Rectal smooth muscle tissue (tissue), 1 donor: ENCODE measurements around the gene MBTPS1.

Source experiments
- H3K27ac ChIP-seq: one replicate; pipeline ENCODE4 v1.7.0; 2013; ENCODE audit warnings: low read depth, low read length, inconsistent platforms
- H3K27me3 ChIP-seq: one replicate; pipeline ENCODE4 v1.7.0; 2013; ENCODE audit warnings: low read length; ENCODE audit not compliant: control insufficient read depth, insufficient read depth
- H3K36me3 ChIP-seq: one replicate; pipeline ENCODE4 v1.7.0; 2013; ENCODE audit warnings: low read length; ENCODE audit not compliant: control insufficient read depth, insufficient read depth
- H3K4me1 ChIP-seq: one replicate; pipeline ENCODE4 v1.7.0; 2013; ENCODE audit warnings: low read length; ENCODE audit not compliant: control insufficient read depth, insufficient read depth
- H3K4me3 ChIP-seq: one replicate; pipeline ENCODE4 v1.7.0; 2013; ENCODE audit warnings: low read length
- H3K9ac ChIP-seq: one replicate; pipeline ENCODE4 v1.7.0; 2013; ENCODE audit warnings: low read length

The MBTPS1 gene

DNA sequence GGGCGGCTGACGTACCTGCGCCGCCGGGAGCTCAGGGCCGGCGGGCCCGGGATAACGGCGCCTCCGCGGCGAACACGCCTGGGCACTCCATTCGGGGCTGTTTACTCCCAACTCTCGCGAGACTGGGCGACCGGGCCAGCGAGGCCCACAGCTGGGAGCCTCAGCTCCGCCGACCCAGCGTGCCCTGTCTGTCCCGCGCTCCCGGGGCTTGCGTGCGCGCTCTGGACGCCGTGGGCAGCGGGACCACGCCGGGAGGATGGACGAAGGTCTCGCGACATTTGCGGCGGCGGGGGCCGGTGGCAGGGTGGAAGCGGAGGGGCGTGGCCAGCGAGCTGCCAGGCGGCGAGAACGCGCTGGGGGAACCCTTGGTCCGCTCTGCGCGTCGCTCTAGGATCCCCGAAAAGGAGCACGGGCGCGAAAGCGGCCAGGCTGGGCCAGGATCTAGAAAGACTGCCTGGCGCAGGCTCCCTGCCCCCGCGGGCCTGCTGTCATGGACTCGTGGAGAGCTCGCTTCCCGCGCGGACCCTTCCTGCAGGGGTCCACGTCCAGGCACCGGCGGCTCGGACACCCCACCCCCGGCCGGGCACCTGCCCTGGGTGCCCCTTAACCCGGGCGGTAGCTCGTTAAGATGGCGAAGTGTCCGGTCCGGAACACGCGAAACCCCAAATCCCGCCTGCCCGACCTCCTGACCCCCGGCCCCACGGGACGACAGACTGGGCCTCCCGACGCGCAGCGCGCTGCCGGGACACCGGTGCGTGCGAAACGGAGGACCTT lies at the start of gene MBTPS1:
MBTPS1 (minus strand) TSS at position 223 of the 774 bp plus-strand sequence. CDS start 15,159 bp downstream, outside the sequence.
- H3K27me3 ChIP-seq: no peaks in the 10 kb centered on the region
- H3K4me1 ChIP-seq: peaks cover 7% of the 10 kb centered on the region
- no peaks in the 10 kb centered on the region for H3K36me3 ChIP-seq
- peak within 1 kb of the TSS; percentile 93 for H3K4me3 ChIP-seq
- peak within 1 kb of the TSS; percentile 62 for H3K9ac ChIP-seq
- peak within 1 kb of the TSS; percentile 83 for H3K27ac ChIP-seq

DNA sequence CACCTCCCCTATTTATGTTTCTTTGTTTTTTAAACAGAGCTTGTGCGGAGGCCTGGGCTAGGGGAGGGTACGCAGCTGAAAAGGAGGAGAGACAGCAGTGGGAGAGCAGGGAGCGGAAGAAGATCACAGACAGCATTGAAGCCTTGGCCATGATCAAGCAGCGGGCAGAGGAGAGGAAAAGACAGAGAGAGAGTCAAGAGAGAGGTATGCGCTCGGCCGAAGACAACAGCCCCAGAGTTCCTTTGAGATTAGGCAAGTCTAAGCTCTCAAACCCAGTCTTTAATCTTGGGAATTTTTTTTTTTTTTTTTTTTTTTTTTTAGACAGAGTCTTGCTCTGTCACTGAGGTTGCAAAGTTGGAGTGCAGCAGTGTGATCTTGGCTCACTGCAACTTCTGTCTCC lies 49.0 kb upstream of the MBTPS1 start:
- Histone ChIP-seq H3K9ac (no peak overlapping the region), H3K27ac (no peak overlapping the region), H3K36me3 (no peaks in the 10 kb centered on the region), H3K4me1 (no peaks in the 10 kb centered on the region), H3K27me3 (no peaks in the 10 kb centered on the region), H3K4me3 (no peak overlapping the region)

DNA sequence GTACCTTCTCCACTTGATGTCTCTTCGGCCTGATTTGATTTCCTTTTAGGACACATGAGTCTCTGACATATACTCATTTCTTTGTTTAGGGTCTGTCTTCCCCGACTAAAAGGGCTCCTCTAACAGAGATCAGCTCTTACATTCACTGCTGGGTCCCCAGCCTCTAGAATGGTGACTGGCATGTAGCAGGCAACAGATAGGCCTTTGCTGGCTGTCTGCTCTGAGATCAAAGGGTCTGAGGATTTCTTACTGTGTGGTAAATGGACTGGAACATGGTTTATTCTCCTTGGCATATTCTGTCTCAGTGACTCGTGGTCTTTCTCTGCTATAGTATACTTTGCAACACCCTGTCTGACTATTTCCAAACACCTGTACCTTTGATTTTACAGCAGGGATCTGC lies 45.1 kb upstream of the MBTPS1 start:
- no peak overlapping the region for H3K27ac ChIP-seq
- H3K27me3 ChIP-seq: peaks cover 5% of the 10 kb centered on the region

DNA sequence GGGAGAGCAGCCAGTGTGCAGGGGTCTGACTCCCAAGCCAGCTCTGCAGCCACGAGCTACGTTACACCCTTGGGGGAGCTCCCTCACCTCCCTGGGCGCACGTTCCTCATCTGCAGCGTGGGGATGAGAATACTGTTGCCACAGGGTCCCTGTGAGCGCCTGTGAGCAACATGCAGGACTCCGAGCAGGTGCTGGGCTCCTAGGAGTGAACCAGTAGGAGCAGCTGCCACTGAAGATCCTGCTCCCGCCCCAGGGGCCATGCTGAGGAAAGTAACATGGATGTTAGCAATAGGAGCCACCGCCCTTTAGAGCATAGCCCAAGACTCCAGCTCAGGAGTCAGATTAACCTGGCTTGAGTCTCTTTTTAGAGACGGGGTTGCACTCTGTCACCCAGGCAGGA lies 44.3 kb upstream of the MBTPS1 start:
- no peaks in the 10 kb centered on the region for H3K36me3 ChIP-seq

More for the DNA sequence above, 45.1 kb upstream of the MBTPS1 start:
- H3K4me1 ChIP-seq: no peaks in the 10 kb centered on the region
- no peak overlapping the region for H3K9ac ChIP-seq
- H3K4me3 ChIP-seq: no peak overlapping the region
- H3K36me3 ChIP-seq: no peaks in the 10 kb centered on the region

DNA sequence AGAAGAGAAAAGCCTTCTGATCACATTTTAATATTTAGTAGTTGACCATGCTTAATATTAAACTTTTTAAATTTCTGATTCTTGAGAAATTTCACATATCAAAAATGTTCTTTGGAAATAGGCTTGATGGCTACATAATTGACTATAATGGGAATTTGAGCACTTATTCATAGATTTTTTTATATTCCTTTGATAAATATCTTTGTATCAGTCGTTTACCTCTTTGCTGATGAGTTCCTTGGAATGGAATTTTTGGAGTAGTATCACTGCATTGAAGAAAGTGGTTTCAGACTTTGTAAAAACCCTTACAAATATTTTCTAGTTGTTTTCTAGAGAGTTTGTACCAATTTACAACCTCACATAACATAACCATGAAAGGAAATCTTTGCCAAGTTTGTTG lies 43.1 kb upstream of the MBTPS1 start:
- Histone ChIP-seq H3K27ac (no peak overlapping the region), H3K9ac (no peak overlapping the region), H3K4me3 (no peak overlapping the region), H3K4me1 (no peaks in the 10 kb centered on the region), H3K27me3 (peaks cover 5% of the 10 kb centered on the region), H3K36me3 (no peaks in the 10 kb centered on the region)

More for the DNA sequence above, 44.3 kb upstream of the MBTPS1 start:
- Histone ChIP-seq H3K27me3 (peaks cover 5% of the 10 kb centered on the region), H3K9ac (no peak overlapping the region), H3K4me3 (no peak overlapping the region), H3K4me1 (no peaks in the 10 kb centered on the region), H3K27ac (no peak overlapping the region)

DNA sequence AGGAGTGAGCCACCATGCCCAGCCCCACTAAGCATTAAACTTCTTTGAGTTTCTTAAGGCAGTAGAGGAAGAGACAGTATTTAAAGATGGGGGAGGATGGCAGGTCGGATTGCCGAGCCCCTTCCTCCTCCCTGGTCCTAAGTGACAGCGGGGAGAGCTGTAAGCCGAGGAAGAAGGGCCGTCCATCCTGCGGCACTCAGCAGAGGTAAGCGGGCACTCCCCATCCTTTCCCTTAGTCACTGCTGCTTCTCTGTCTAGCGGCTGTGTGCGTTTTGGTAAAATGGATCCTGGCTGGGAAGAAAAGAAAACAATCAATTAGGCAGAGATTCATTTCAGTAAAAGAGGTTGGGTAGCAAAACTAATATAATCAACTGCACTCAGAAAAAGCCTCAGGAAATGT lies 42.3 kb upstream of the MBTPS1 start:
- Histone ChIP-seq H3K9ac (no peak overlapping the region), H3K4me1 (no peaks in the 10 kb centered on the region), H3K27ac (no peak overlapping the region), H3K4me3 (no peak overlapping the region), H3K27me3 (peaks cover 5% of the 10 kb centered on the region), H3K36me3 (no peaks in the 10 kb centered on the region)

DNA sequence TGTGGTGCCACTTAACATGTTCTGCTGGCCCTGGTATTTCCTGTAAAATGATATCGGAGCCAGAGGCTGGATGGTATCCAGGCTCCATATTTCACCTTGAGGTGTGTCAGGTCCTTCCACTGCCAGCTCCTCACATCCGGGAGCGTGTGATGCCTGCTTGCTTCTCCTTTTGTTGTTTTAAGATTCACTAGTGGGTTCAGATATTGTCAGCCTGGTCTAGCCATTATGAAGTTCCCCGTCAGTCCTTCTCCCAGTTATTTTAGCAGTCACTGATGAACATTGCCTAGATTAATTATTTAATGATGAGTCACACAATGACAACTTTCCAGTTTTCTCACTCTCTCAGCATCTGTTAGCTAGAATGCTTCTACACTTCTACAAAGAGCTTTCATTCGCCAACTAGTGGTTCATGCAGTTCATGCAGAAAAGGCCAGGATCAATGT lies 39.6 kb upstream of the MBTPS1 start:
- Histone ChIP-seq H3K4me3 (no peak overlapping the region), H3K36me3 (no peaks in the 10 kb centered on the region), H3K9ac (no peak overlapping the region), H3K27ac (no peak overlapping the region), H3K4me1 (no peaks in the 10 kb centered on the region), H3K27me3 (peaks cover 5% of the 10 kb centered on the region)

DNA sequence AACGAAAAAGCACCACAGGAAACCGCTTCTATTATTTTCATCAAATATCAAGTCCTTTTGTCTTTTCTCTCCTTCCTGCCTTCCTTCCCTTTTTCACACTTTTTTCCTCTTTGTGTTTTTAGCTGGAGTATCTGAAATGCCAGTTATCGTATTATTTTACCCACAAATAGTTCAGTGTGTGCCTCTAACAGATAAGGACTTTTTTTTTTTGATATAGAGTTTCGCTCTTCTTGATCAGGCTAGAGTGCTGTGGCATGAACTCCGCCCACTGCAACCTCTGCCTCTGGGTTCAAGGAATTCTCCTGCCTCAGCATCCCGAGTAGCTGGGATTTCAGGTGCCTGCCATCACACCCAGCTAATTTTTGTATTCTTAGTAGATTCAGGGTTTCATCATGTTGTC lies 39.0 kb upstream of the MBTPS1 start:
- Histone ChIP-seq H3K4me1 (no peaks in the 10 kb centered on the region), H3K9ac (no peak overlapping the region), H3K36me3 (no peaks in the 10 kb centered on the region), H3K27me3 (peaks cover 5% of the 10 kb centered on the region), H3K27ac (no peak overlapping the region), H3K4me3 (no peak overlapping the region)

DNA sequence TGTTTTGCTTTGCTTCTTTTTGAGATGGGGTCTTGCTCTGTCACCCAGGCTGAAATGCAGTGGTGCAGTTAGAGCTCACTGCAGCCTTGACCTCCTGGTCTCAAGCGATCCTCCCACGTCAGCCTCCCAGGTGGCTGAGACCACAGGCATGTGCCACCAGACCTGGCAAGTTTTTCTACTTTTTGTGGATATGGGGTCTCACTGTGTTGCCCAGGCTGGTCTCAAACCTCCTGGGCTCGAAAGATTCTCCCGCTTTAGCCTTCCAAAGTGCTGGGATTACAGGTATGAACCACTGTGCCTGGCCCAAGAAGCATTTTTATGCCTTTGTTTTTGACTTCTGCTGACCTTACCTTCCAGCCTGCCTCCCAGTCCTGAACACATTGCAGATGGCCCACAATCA lies 38.5 kb upstream of the MBTPS1 start:
- Histone ChIP-seq H3K27ac (no peak overlapping the region), H3K4me1 (no peaks in the 10 kb centered on the region), H3K27me3 (peaks cover 5% of the 10 kb centered on the region), H3K36me3 (no peaks in the 10 kb centered on the region), H3K9ac (no peak overlapping the region), H3K4me3 (no peak overlapping the region)

DNA sequence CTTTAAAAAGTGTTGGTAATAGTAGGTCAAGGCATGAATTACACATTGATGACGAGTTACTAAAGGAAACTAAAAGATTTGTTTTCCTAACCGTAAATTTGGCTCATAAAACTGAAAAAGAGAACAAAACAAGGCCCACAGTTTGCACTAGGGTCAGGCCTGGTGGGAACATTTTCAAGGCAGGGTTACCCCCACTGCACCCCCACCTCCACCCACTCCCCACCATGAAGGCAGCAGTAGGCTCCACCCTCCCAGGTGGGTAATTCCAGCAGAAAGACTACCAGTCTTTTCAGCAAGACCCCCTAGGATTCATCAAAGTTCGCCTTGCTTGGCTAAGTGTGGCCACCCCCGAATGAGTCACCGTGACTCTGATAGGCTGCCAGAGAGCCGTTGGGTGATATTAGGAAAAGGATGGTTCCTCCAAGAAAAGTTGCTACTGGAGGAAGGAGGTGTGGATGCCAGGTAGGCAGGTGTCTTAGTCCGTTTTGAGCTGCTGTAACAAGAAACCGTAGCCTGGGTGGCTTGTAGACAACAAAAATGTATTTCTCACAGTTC lies 37.0 kb upstream of the MBTPS1 start:
- Histone ChIP-seq H3K4me3 (no peak overlapping the region), H3K27me3 (peaks cover 5% of the 10 kb centered on the region), H3K36me3 (no peaks in the 10 kb centered on the region), H3K27ac (no peak overlapping the region), H3K4me1 (no peaks in the 10 kb centered on the region), H3K9ac (no peak overlapping the region)

DNA sequence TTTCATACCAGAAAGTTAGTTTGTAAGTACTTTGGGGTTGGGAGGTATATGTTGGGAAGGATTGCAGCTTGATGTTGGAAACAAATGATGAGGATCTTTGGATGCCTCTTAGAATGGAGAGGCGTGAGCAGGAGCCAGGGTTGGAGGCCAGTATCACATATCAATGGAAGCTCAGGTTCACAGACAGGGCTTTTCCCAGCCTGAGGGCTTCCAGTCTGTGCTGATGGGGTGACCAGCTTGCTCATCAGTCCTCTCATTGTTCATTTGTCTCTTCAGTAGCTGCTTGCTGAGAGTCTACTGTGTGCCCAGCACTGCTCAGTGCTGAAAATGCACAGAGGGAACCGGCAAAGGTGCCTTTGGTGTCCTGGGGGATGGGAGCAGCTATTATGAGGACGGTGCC lies 34.2 kb upstream of the MBTPS1 start:
- no peak overlapping the region for H3K9ac ChIP-seq
- no peak overlapping the region for H3K4me3 ChIP-seq
- no peaks in the 10 kb centered on the region for H3K36me3 ChIP-seq
- no peak overlapping the region for H3K27ac ChIP-seq
- H3K4me1 ChIP-seq: no peaks in the 10 kb centered on the region
- no peaks in the 10 kb centered on the region for H3K27me3 ChIP-seq

DNA sequence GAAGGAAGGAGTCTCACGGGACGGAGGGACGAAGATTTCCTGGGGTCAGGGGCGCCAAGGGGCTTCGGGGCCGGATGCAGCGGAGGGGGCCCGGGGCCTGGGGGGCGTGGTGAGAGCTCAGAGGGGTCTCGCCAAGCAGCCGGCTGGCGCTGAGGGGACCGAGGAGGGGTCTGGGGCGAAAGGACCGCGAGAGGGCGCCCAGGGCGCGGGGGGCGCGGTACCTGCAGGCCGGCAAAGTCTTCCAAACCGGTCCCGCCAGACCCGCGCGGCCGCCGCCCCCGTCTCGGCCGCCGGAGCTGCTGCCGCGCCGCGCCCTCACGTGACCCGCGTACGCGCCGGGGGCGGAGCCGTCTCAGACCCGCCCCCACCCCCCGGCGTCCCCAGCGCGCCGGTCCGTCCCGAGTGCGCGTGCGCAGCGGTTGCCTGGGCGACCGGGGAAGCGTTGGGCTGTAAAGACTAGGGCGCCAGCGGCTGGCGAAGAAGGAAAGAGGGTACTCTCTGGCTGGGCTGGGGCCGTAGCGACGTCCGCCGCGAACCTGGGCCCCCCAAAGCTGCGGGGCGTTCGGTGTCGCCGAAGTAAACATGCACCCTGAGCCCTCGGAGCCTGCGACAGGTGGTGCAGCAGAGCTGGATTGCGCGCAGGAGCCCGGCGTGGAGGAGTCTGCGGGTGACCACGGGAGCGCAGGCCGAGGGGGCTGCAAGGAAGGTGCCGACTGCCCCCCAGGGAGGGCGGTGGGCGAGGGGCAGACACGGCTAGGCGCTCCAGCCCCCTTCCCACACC lies 28.3 kb upstream of the MBTPS1 start, which contains the start of the genes DNAAF1 and HSDL1:
DNAAF1 (plus strand) TSS at position 450 of the 781 bp plus-strand sequence; CDS start at position 583, 133 bp downstream.
HSDL1 (minus strand) TSS at position 319 of the 781 bp plus-strand sequence. CDS start 13,856 bp downstream, outside the sequence.
- Histone ChIP-seq H3K4me3 (peak within 1 kb of the TSS; percentile 84), H3K4me1 (no peaks in the 10 kb centered on the region), H3K36me3 (no peaks in the 10 kb centered on the region), H3K27ac (peak within 1 kb of the TSS; percentile 64), H3K9ac (peak within 1 kb of the TSS; percentile 40), H3K27me3 (no peaks in the 10 kb centered on the region)
